ENCODE data around the gene SPATA2L. TPM values are rescaled to one million over a fixed set of nuclear protein-coding genes. Genes with fewer than 3 reads are reported as not detected.

SPATA2L gene
- total RNA-seq, 4 donors from 2014 or later: 14.1 to 32.3 (median 21.5) TPM

- DNase-seq (ENCODE audit: low spot score in 2 of 2): no peak
- Histone ChIP-seq H3K27me3 (no peaks in the 10 kb centered on the region), H3K9me3 (no peaks in the 10 kb centered on the region), H3K27ac (no peak overlapping the region), H3K4me1 (peaks cover 4% of the 10 kb centered on the region), H3K4me3 (no peak overlapping the region), H3K36me3 (peaks cover 18% of the 10 kb centered on the region)
- TF ChIP-seq CTCF (IDR thresholded peaks at IDR 0.05): no peak
- TF ChIP-seq EP300 (IDR thresholded peaks at IDR 0.05): no peak
- no peak for TF ChIP-seq POLR2AphosphoS5 (IDR thresholded peaks at IDR 0.05)
- no peak for TF ChIP-seq POLR2A (IDR thresholded peaks at IDR 0.05)
- 93% methylated on average over 13 of the region's 16 CpGs for WGBS
Observed at GRCh38 chr16:89744813-89745212, 43.3 kb upstream of the SPATA2L start.

- TF ChIP-seq POLR2A (IDR thresholded peaks at IDR 0.05) (no peak), CTCF (IDR thresholded peaks at IDR 0.05) (no peak), EP300 (IDR thresholded peaks at IDR 0.05) (no peak), POLR2AphosphoS5 (IDR thresholded peaks at IDR 0.05) (no peak)
- 77% methylated on average over 4 of the region's 4 CpGs for WGBS
- peaks cover 37% of the 10 kb centered on the region for H3K36me3 ChIP-seq
- no peak overlapping the region for H3K4me3 ChIP-seq
- no peaks in the 10 kb centered on the region for H3K27me3 ChIP-seq
- no peak for DNase-seq (ENCODE audit: low spot score in 2 of 2)
- no peaks in the 10 kb centered on the region for H3K9me3 ChIP-seq
- H3K27ac ChIP-seq: no peak overlapping the region
- no peaks in the 10 kb centered on the region for H3K4me1 ChIP-seq
Observed at GRCh38 chr16:89742948-89743347, 41.4 kb upstream of the SPATA2L start.

- no peak for DNase-seq (ENCODE audit: low spot score in 2 of 2)
- Histone ChIP-seq H3K27ac (no peak overlapping the region), H3K4me3 (no peak overlapping the region), H3K27me3 (no peaks in the 10 kb centered on the region), H3K9me3 (no peaks in the 10 kb centered on the region), H3K36me3 (peaks cover 51% of the 10 kb centered on the region), H3K4me1 (no peaks in the 10 kb centered on the region)
- TF ChIP-seq EP300 (IDR thresholded peaks at IDR 0.05): no peak
- TF ChIP-seq POLR2A (IDR thresholded peaks at IDR 0.05): no peak
- no peak for TF ChIP-seq POLR2AphosphoS5 (IDR thresholded peaks at IDR 0.05)
- TF ChIP-seq CTCF (IDR thresholded peaks at IDR 0.05): no peak
- WGBS: 83% methylated on average over 11 of the region's 11 CpGs
Observed at GRCh38 chr16:89741342-89742014, 40.0 kb upstream of the SPATA2L start.

- Histone ChIP-seq H3K4me3 (no peak overlapping the region), H3K36me3 (peaks cover 72% of the 10 kb centered on the region), H3K27ac (no peak overlapping the region), H3K4me1 (no peaks in the 10 kb centered on the region), H3K9me3 (no peaks in the 10 kb centered on the region), H3K27me3 (no peaks in the 10 kb centered on the region)
- no peak for DNase-seq (ENCODE audit: low spot score in 2 of 2)
- TF ChIP-seq EP300 (IDR thresholded peaks at IDR 0.05): no peak
- no peak for TF ChIP-seq CTCF (IDR thresholded peaks at IDR 0.05)
- no peak for TF ChIP-seq POLR2A (IDR thresholded peaks at IDR 0.05)
- no peak for TF ChIP-seq POLR2AphosphoS5 (IDR thresholded peaks at IDR 0.05)
- 83% methylated on average over 9 of the region's 9 CpGs for WGBS
Observed at GRCh38 chr16:89739383-89739782, 37.9 kb upstream of the SPATA2L start.

- Histone ChIP-seq H3K27ac (no peak overlapping the region), H3K9me3 (no peaks in the 10 kb centered on the region), H3K36me3 (peaks cover 79% of the 10 kb centered on the region), H3K4me1 (no peaks in the 10 kb centered on the region), H3K4me3 (no peak overlapping the region), H3K27me3 (no peaks in the 10 kb centered on the region)
- no peak for DNase-seq (ENCODE audit: low spot score in 2 of 2)
- 88% methylated on average over 19 of the region's 20 CpGs for WGBS
- no peak for TF ChIP-seq EP300 (IDR thresholded peaks at IDR 0.05)
- TF ChIP-seq CTCF (IDR thresholded peaks at IDR 0.05): no peak
- no peak for TF ChIP-seq POLR2AphosphoS5 (IDR thresholded peaks at IDR 0.05)
- TF ChIP-seq POLR2A (IDR thresholded peaks at IDR 0.05): no peak
Observed at GRCh38 chr16:89738538-89739317, 37.2 kb upstream of the SPATA2L start.
